ENCODE data around the gene RHOT2. TPM values are rescaled to one million over a fixed set of nuclear protein-coding genes. Genes with fewer than 3 reads are reported as not detected.

Gene RHOT2
- total RNA-seq, 2 experiments from 2014 or later, result 202 to 209 TPM

- TF ChIP-seq, protein P1, sequence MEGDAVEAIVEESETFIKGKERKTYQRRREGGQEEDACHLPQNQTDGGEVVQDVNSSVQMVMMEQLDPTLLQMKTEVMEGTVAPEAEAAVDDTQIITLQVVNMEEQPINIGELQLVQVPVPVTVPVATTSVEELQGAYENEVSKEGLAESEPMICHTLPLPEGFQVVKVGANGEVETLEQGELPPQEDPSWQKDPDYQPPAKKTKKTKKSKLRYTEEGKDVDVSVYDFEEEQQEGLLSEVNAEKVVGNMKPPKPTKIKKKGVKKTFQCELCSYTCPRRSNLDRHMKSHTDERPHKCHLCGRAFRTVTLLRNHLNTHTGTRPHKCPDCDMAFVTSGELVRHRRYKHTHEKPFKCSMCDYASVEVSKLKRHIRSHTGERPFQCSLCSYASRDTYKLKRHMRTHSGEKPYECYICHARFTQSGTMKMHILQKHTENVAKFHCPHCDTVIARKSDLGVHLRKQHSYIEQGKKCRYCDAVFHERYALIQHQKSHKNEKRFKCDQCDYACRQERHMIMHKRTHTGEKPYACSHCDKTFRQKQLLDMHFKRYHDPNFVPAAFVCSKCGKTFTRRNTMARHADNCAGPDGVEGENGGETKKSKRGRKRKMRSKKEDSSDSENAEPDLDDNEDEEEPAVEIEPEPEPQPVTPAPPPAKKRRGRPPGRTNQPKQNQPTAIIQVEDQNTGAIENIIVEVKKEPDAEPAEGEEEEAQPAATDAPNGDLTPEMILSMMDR (IDR thresholded peaks at IDR 0.05), result no peak
- H3K27me3 Mint-ChIP-seq, result peaks cover 6% of the 10 kb centered on the region
- intact Hi-C loops (cut with DNase I, micrococcal nuclease), result no loop called here
- Histone ChIP-seq H3K4me1 (ENCODE audit: insufficient read depth, low read length) (peaks cover 36% of the 10 kb centered on the region), H3K36me3 (ENCODE audit: insufficient read depth, low read length) (no peaks in the 10 kb centered on the region), H3K27me3 (ENCODE audit: control insufficient read depth in 1 of 2, insufficient read depth in 2 of 2, low read length in 2 of 2) (no peaks in the 10 kb centered on the region), H3K4me3 (ENCODE audit: low read length) (no peak overlapping the region), H3K9me3 (ENCODE audit: control insufficient read depth in 1 of 2, insufficient read depth in 1 of 2, low read length in 2 of 2) (peaks cover 0 to 10% of the 10 kb centered on the region in 2 experiments), H3K27ac (ENCODE audit: low read depth in 1 of 2, low read length in 2 of 2) (no peak overlapping the region)
- DNase-seq (no peak), ATAC-seq (ENCODE audit: poor library complexity) (no peak)
- H3K27ac Mint-ChIP-seq, result peak overlapping the region; percentile 65
- ChIA-PET POLR2A (no interaction called here), CTCF (no interaction called here)
- peak overlapping the region; percentile 79 for H3K4me3 Mint-ChIP-seq
- peaks cover 9% of the 10 kb centered on the region for H3K36me3 Mint-ChIP-seq (ENCODE audit: low read depth)
- no peaks in the 10 kb centered on the region for H3K9me3 Mint-ChIP-seq
- peaks cover 8% of the 10 kb centered on the region for H3K4me1 Mint-ChIP-seq (ENCODE audit: low read depth)
Observed at GRCh38 chr16:634051-634670, 33.8 kb upstream of the RHOT2 start.

GRCh38 chr16:634996-635395, 32.9 kb upstream of the RHOT2 start:
- Mint-ChIP-seq H3K4me3 (peak overlapping the region; percentile 81), H3K36me3 (ENCODE audit: low read depth) (peaks cover 9% of the 10 kb centered on the region), H3K27me3 (peaks cover 6% of the 10 kb centered on the region), H3K9me3 (no peaks in the 10 kb centered on the region), H3K27ac (no peak overlapping the region), H3K4me1 (ENCODE audit: low read depth) (peaks cover 8% of the 10 kb centered on the region)
- Histone ChIP-seq H3K9me3 (ENCODE audit: control insufficient read depth in 1 of 2, insufficient read depth in 1 of 2, low read length in 2 of 2) (peaks cover 0 to 10% of the 10 kb centered on the region in 2 experiments), H3K27me3 (ENCODE audit: control insufficient read depth in 1 of 2, insufficient read depth in 2 of 2, low read length in 2 of 2) (no peaks in the 10 kb centered on the region), H3K4me1 (ENCODE audit: insufficient read depth, low read length) (peaks cover 36% of the 10 kb centered on the region), H3K36me3 (ENCODE audit: insufficient read depth, low read length) (no peaks in the 10 kb centered on the region), H3K4me3 (ENCODE audit: low read length) (peak overlapping the region; percentile 73), H3K27ac (ENCODE audit: low read depth in 1 of 2, low read length in 2 of 2) (no peak overlapping the region)
- POLR2A ChIA-PET, result no interaction called here
- DNase-seq (no peak), ATAC-seq (ENCODE audit: poor library complexity) (no peak)
- intact Hi-C loops (cut with DNase I, micrococcal nuclease), result no loop called here
- TF ChIP-seq, protein P1 (IDR thresholded peaks at IDR 0.05), result no peak
- CTCF ChIA-PET, result no interaction called here

- Histone ChIP-seq H3K4me1 (ENCODE audit: insufficient read depth, low read length) (peaks cover 37% of the 10 kb centered on the region), H3K9me3 (ENCODE audit: control insufficient read depth in 1 of 2, insufficient read depth in 1 of 2, low read length in 2 of 2) (peaks cover 0 to 10% of the 10 kb centered on the region in 2 experiments), H3K4me3 (ENCODE audit: low read length) (peak overlapping the region; percentile 73), H3K27me3 (ENCODE audit: control insufficient read depth in 1 of 2, insufficient read depth in 2 of 2, low read length in 2 of 2) (no peaks in the 10 kb centered on the region), H3K27ac (ENCODE audit: low read depth in 1 of 2, low read length in 2 of 2) (peak overlapping the region in 1 of 2 donors; percentile 82), H3K36me3 (ENCODE audit: insufficient read depth, low read length) (no peaks in the 10 kb centered on the region)
- peak in 2 of 14 experiments; percentile 36 to 57 for DNase-seq
- Mint-ChIP-seq H3K27me3 (peaks cover 6% of the 10 kb centered on the region), H3K27ac (peak overlapping the region; percentile 100), H3K4me3 (peak overlapping the region; percentile 45), H3K9me3 (no peaks in the 10 kb centered on the region), H3K4me1 (ENCODE audit: low read depth) (peaks cover 8% of the 10 kb centered on the region), H3K36me3 (ENCODE audit: low read depth) (peaks cover 9% of the 10 kb centered on the region)
- ChIA-PET CTCF (interaction anchor here (1.3 to 1.5 kb wide), 4 partner anchors 12 to 108 kb away, joined by 3 to 6 read pairs (median 4); partner anchors contain the start of genes CAPN15 and WDR90), POLR2A (interaction anchor here (1.0 to 3.0 kb wide), 20 partner anchors 12 to 1571 kb away, joined by 3 to 18 read pairs (median 4); partner anchors contain the start of genes ANTKMT, CAPN15, DECR2 and FAM234A)
- intact Hi-C loops (cut with DNase I, micrococcal nuclease), result loop anchor here (1.0 to 2.0 kb wide), 5 partner anchors 46 to 108 kb away; partner anchors contain the start of genes CAPN15 (in 1 of the 2), JMJD8 (in 1 of the 2) and PIGQ (in 1 of the 2)
- ATAC-seq (ENCODE audit: poor library complexity), result no peak
- TF ChIP-seq, protein P1 (IDR thresholded peaks at IDR 0.05), result no peak
Observed at GRCh38 chr16:635573-636205, 32.2 kb upstream of the RHOT2 start.
